Transverse colon (tissue), 4 donors: ENCODE results near the gene C19orf67. TPM values are rescaled to one million over a fixed set of nuclear protein-coding genes. Genes with fewer than 3 reads are reported as not detected.

ENCODE experiments used
- DNase-seq: peaks from one replicate; pipeline ENCODE4 v3.0.0-alpha.2; 2019
- H3K27ac ChIP-seq, 4 donors: fragments of 200-600 bp; sonication (generic); 2 replicates each; pipeline ENCODE4 v1.5.1; 2016 to 2018; ENCODE audit warnings: inconsistent platforms in 4 of 4
- H3K27me3 ChIP-seq: fragments of 200-600 bp; sonication (generic); 2 replicates; pipeline ENCODE4 v1.5.1; 2017; ENCODE audit warnings: inconsistent platforms
- H3K36me3 ChIP-seq, 4 donors: fragments of 200-600 bp; sonication (generic); 2 replicates each; pipeline ENCODE4 v1.5.1; 2017 to 2019; ENCODE audit warnings: inconsistent platforms in 4 of 4
- H3K4me1 ChIP-seq, 4 donors: fragments of 200-600 bp; sonication (generic); 2 replicates each; pipeline ENCODE4 v1.5.1; 2017 to 2020; ENCODE audit warnings: inconsistent platforms in 4 of 4
- H3K4me3 ChIP-seq, 4 donors: fragments of 200-600 bp; sonication (generic); 1 replicate in 1 of 4; 2 replicates in 3 of 4; pipeline versions ENCODE4 v1.5.1 to v1.6.1; 2017 to 2019; ENCODE audit warnings: inconsistent platforms in 4 of 4
- H3K9me3 ChIP-seq, 2 donors: fragments of 200-600 bp; sonication (generic); 2 replicates each; pipeline ENCODE4 v1.5.1; 2017 to 2019; ENCODE audit warnings: inconsistent platforms in 2 of 2
- CTCF ChIP-seq, 5 experiments: fragments of 200-600 bp in 3 of 5; fragments of 450-650 bp in 2 of 5; sonication (generic) in 3 of 5; IDR thresholded peaks; 1 replicate in 2 of 5; 2 replicates in 3 of 5; pipeline ENCODE4 v1.5.1; 2016 to 2017; ENCODE audit warnings: antibody characterized with exemption in 5 of 5, inconsistent platforms in 3 of 5, mild to moderate bottlenecking in 2 of 5, moderate library complexity in 1 of 5
- EP300 ChIP-seq: sonication (generic); formaldehyde crosslinking; IDR thresholded peaks from one replicate; pipeline ENCODE4 v1.6.1; 2017; ENCODE audit warnings: antibody characterized with exemption, low read depth
- POLR2A ChIP-seq: fragments of 450-650 bp; IDR thresholded peaks from one replicate; pipeline ENCODE4 v1.6.1; 2016; ENCODE audit warnings: antibody characterized with exemption, mild to moderate bottlenecking, moderate library complexity
- POLR2AphosphoS5 ChIP-seq, 3 donors: sonication (generic); formaldehyde crosslinking; IDR thresholded peaks; one replicate each; pipeline ENCODE4 v1.6.1; 2016; ENCODE audit warnings: antibody characterized with exemption in 3 of 3
- WGBS, 2 donors: methylation state at CpG; one replicate each; pipeline ENCODE4 v1.1.5; 2018; ENCODE audit warnings: low coverage in 1 of 2; 5-methylcytosine and 5-hydroxymethylcytosine counted together
- in situ Hi-C, 4 donors: fragments of 200-750 bp; cut with MboI; loops; one replicate each; pipeline versions ENCODE4 v1.15.0 to v1.15.1; 2017; ENCODE audit warnings: low sequenced_read_pairs in 3 of 4, low pct_ligation_motif_present in 1 of 4, low pct_unique_long_range_greater_than_20kb in 1 of 4
- intact Hi-C: fragments of 100-400 bp; cut with DNase I; formaldehyde crosslinking; loops from one replicate; pipeline ENCODE4 v1.15.1; 2023; ENCODE audit warnings: low total_unique reads
- total RNA-seq, 4 donors: library from RNA; depleted of rRNA; stranded (reverse); fragments of >200 nt; gene quantifications; one replicate each; pipeline ENCODE4 v1.1.0, GENCODE V29; 2016

The C19orf67 gene
- total RNA-seq, 4 donors from 2014 or later = 0.64 to 1.1 TPM; not detected in 2

- WGBS, 2 donors = 94 to 100% methylated on average over 5 to 11 of the region's 11 CpGs
- in situ Hi-C loops (no loop called here), intact Hi-C loops (no loop called here)
- Histone ChIP-seq H3K9me3 (no peaks in the 10 kb centered on the region), H3K36me3 (peaks cover 0 to 20% (median 6%) of the 10 kb centered on the region in 4 donors), H3K27ac (no peak overlapping the region), H3K27me3 (no peaks in the 10 kb centered on the region), H3K4me3 (no peak overlapping the region), H3K4me1 (peaks cover 0 to 10% (median 8%) of the 10 kb centered on the region in 4 donors)
- no peak for TF ChIP-seq POLR2A
- TF ChIP-seq POLR2AphosphoS5 (IDR thresholded peaks at IDR 0.05) = no peak
- TF ChIP-seq EP300 = no peak
- no peak for TF ChIP-seq CTCF (IDR thresholded peaks at IDR 0.05)
- no peak for DNase-seq
Measured at GRCh38 chr19:14096272-14096992, 10.8 kb upstream of the C19orf67 start.

GRCh38 chr19:14094854-14095253 is 9.3 kb upstream of the C19orf67 start:
- WGBS, 2 donors = 78 to 87% methylated on average over 4 to 7 of the region's 7 CpGs
- DNase-seq = no peak
- Histone ChIP-seq H3K36me3 (peaks cover 0 to 9% (median 0%) of the 10 kb centered on the region in 4 donors), H3K4me3 (no peak overlapping the region), H3K27ac (no peak overlapping the region), H3K4me1 (peaks cover 0 to 13% (median 8%) of the 10 kb centered on the region in 4 donors), H3K27me3 (no peaks in the 10 kb centered on the region), H3K9me3 (no peaks in the 10 kb centered on the region)
- TF ChIP-seq POLR2AphosphoS5 (IDR thresholded peaks at IDR 0.05) = no peak
- TF ChIP-seq EP300 = no peak
- TF ChIP-seq CTCF (IDR thresholded peaks at IDR 0.05) = no peak
- intact Hi-C loops = no loop called here
- in situ Hi-C loops = no loop called here

DNA sequence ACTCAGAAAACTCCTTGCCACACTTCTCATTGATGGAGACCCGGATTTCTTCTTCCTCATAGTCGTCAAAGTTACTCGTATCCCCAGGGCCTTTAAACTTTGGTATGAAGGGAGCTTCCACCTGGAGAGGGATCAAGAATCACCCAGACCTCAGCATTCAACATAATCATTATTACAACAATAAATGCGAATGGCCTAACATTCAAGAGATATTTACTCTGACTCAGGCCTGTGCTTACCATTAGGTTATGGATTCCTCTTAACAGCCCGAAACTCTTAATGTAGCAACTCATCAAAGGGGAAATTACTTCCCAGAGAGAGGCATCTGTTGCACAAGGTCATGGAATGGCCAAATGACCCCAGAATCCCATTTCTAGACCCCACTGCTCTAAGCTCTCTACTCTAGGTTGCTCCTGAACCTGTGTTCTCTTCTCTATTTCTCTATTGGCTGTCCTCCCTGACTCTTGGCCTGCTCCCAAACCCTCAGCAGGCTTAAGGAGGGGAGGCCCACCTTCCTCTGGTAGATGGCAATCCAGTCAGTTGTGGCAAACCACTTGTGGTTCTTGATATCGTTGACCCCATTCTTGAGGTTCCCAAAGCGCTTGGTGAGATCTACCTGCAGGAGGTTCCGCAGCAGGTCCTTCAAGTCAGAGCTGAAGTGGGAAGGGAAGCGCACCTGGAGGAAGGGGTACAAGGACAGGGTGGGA is 7.7 kb upstream of the C19orf67 start:
- peaks cover 5 to 20% (median 11%) of the 10 kb centered on the region in 4 donors for H3K4me1 ChIP-seq
- no peak for DNase-seq
- peaks cover 0 to 4% (median 0%) of the 10 kb centered on the region in 4 donors for H3K36me3 ChIP-seq
- no peak overlapping the region for H3K27ac ChIP-seq
- H3K4me3 ChIP-seq = no peak overlapping the region
- no peak for TF ChIP-seq CTCF (IDR thresholded peaks at IDR 0.05)
- TF ChIP-seq EP300 = no peak
- no peak for TF ChIP-seq POLR2AphosphoS5 (IDR thresholded peaks at IDR 0.05)
- no peak for TF ChIP-seq POLR2A
- intact Hi-C loops (no loop called here), in situ Hi-C loops (no loop called here)
- H3K9me3 ChIP-seq = no peaks in the 10 kb centered on the region
- 80 to 96% methylated on average over 1 to 9 of the region's 9 CpGs for WGBS, 2 donors
- H3K27me3 ChIP-seq = no peaks in the 10 kb centered on the region

GRCh38 chr19:14091813-14092462 is 6.4 kb upstream of the C19orf67 start:
- no peak for DNase-seq
- Histone ChIP-seq H3K27me3 (no peaks in the 10 kb centered on the region), H3K27ac (peak overlapping the region; percentile 94 to 100 (median 97)), H3K4me3 (peak overlapping the region; percentile 56 to 95 (median 78)), H3K4me1 (peaks cover 5 to 20% (median 11%) of the 10 kb centered on the region in 4 donors), H3K36me3 (peaks cover 0 to 9% (median 0%) of the 10 kb centered on the region in 4 donors), H3K9me3 (no peaks in the 10 kb centered on the region)
- no peak for TF ChIP-seq POLR2AphosphoS5 (IDR thresholded peaks at IDR 0.05)
- no peak for TF ChIP-seq CTCF (IDR thresholded peaks at IDR 0.05)
- TF ChIP-seq POLR2A = no peak
- no peak for TF ChIP-seq EP300
- in situ Hi-C loops = no loop called here
- WGBS, 2 donors = 0 to 18% methylated on average over 5 to 15 of the region's 15 CpGs
- intact Hi-C loops = no loop called here
